K562 (cell line): ENCODE data around the gene KRT39. TPM values are rescaled to one million over a fixed set of nuclear protein-coding genes. Genes with fewer than 3 reads are reported as not detected.

ENCODE experiments used
- ATAC-seq: fragments of 200-7000 bp; cut with Tn5 transposase; 3 replicates; pipeline ENCODE4 v1.9.1; 2020; ENCODE audit warnings: moderate library complexity
- BruUV-seq: library from RNA; stranded (reverse); fragments of 400-500 nt; replicated peaks from 2 replicates; lab custom pipeline; 2021; lab: Mats Ljungman, UMichigan
- CTCF ChIA-PET: fragments of 300-600 bp; formaldehyde crosslinking; extraction: SDS; loops from one replicate; lab custom pipeline; 2021; ENCODE audit warnings: low intra/inter-chr PET ratio; lab: Yijun Ruan, JAX
- POLR2A ChIA-PET: fragments of 300-600, 350-650 bp; sonication (Branson Sonifier 250); formaldehyde crosslinking; extraction: SDS; loops from one replicate; lab custom pipeline; 2021; ENCODE audit warnings: antibody characterized with exemption, inconsistent platforms; lab: Yijun Ruan, JAX
- DNase-seq, 4 experiments: peaks; one replicate each; pipeline versions ENCODE4 v3.0.0 to v3.0.0-alpha.2; 2011 to 2018; ENCODE audit warnings: low spot score in 3 of 4, mixed read lengths in 3 of 4; ENCODE audit errors: extremely low read depth in 1 of 4
- FAIRE-seq: peaks from 2 replicates; lab custom pipeline; 2011; peaks lifted over from hg19 to GRCh38; lab: Jason Lieb, UNC
- H2AFZ ChIP-seq: 2 replicates; pipeline ENCODE4 v1.6.0; 2011; ENCODE audit warnings: low read depth, low read length, control low read depth, inconsistent platforms
- H3K27ac ChIP-seq: fragments of 200-600 bp; 3 replicates; pipeline ENCODE4 v1.8.0; 2011; ENCODE audit warnings: low read depth, mild to moderate bottlenecking, control low read depth, inconsistent platforms, low read length, moderate library complexity, mixed read lengths; ENCODE audit errors: extremely low read depth
- H3K27me3 ChIP-seq, 2 experiments: fragments of 300-600 bp in 1 of 2; 2 replicates in 1 of 2; 3 replicates in 1 of 2; pipeline versions ENCODE4 v1.6.0 to v1.8.0; 2011; ENCODE audit warnings: inconsistent platforms in 2 of 2, low read length in 2 of 2, mild to moderate bottlenecking in 1 of 2, mixed read lengths in 1 of 2, moderate library complexity in 1 of 2; ENCODE audit not compliant: control insufficient read depth in 2 of 2, insufficient read depth in 2 of 2
- H3K36me3 ChIP-seq: fragments of 300-600 bp; 3 replicates; pipeline ENCODE4 v1.8.0; 2011; ENCODE audit warnings: mild to moderate bottlenecking, low read length, inconsistent platforms; ENCODE audit not compliant: control insufficient read depth, insufficient read depth
- H3K4me1 ChIP-seq, 2 experiments: fragments of 200-600 bp in 1 of 2; replicated peaks in 1 of 2; 2 replicates in 1 of 2; 3 replicates in 1 of 2; pipeline versions ENCODE4 v1.5.1 to v1.8.0; 2011; ENCODE audit warnings: inconsistent platforms in 2 of 2, low read length in 2 of 2, mild to moderate bottlenecking in 1 of 2, mixed read lengths in 1 of 2, moderate library complexity in 1 of 2; ENCODE audit not compliant: control insufficient read depth in 2 of 2, insufficient read depth in 2 of 2
- H3K4me2 ChIP-seq: 2 replicates; pipeline ENCODE4 v1.6.1; 2011; ENCODE audit warnings: low read length, control low read depth, inconsistent platforms, mixed read lengths; ENCODE audit not compliant: insufficient read depth
- H3K4me3 ChIP-seq: fragments of 200-600 bp; sonication (generic), shearing (Covaris generic); 2 replicates; pipeline ENCODE4 v1.5.1; 2016; ENCODE audit warnings: control low read depth, inconsistent platforms
- H3K79me2 ChIP-seq: fragments of 200-600 bp; 3 replicates; pipeline ENCODE4 v1.8.0; 2011; ENCODE audit warnings: low read length, inconsistent platforms; ENCODE audit not compliant: control insufficient read depth, insufficient read depth
- H3K9ac ChIP-seq, 2 experiments: 2 replicates each; pipeline versions ENCODE4 v1.6.0 to v1.6.1; 2011; ENCODE audit warnings: low read depth in 2 of 2, low read length in 2 of 2, control low read depth in 1 of 2, inconsistent platforms in 1 of 2, mild to moderate bottlenecking in 1 of 2, mixed read lengths in 1 of 2; ENCODE audit not compliant: insufficient read depth in 1 of 2
- H3K9me1 ChIP-seq: one replicate; pipeline ENCODE4 v1.6.0; 2011; ENCODE audit warnings: inconsistent platforms, mild to moderate bottlenecking, low read length, moderate library complexity; ENCODE audit not compliant: control insufficient read depth, insufficient read depth
- H3K9me3 ChIP-seq: replicated peaks from 2 replicates; pipeline ENCODE4 v1.5.1; 2011; ENCODE audit warnings: low read depth, low read length, inconsistent platforms; ENCODE audit not compliant: control insufficient read depth, insufficient read depth
- H4K20me1 ChIP-seq: replicated peaks from 2 replicates; pipeline ENCODE4 v1.6.1; 2011; ENCODE audit warnings: low read length, inconsistent platforms, mixed read lengths; ENCODE audit not compliant: control insufficient read depth, insufficient read depth
- C11orf30 ChIP-seq: fragments of 450-650 bp; IDR thresholded peaks from 2 replicates; pipeline ENCODE4 v1.6.1; 2016; ENCODE audit warnings: low read depth, mild to moderate bottlenecking
- CAMTA2 ChIP-seq: fragments of 250-450 bp; sonication (Bioruptor Pico); conservative IDR thresholded peaks from 2 replicates; pipeline ENCODE4 v1.5.1; 2022
- COPS2 ChIP-seq: fragments of 450-650 bp; conservative IDR thresholded peaks from 2 replicates; pipeline ENCODE4 v1.6.1; 2016; ENCODE audit warnings: mild to moderate bottlenecking, moderate library complexity
- CTCF ChIP-seq, 3 experiments: IDR thresholded peaks in 2 of 3; conservative IDR thresholded peaks in 1 of 3; 2 replicates each; pipeline ENCODE4 v1.5.1; 2011 to 2012; ENCODE audit warnings: low read length in 3 of 3, mild to moderate bottlenecking in 3 of 3, control low read depth in 2 of 3, improper control_type of control experiment in 1 of 3, inconsistent platforms in 1 of 3, low read depth in 1 of 3, mixed read lengths in 1 of 3, moderate library complexity in 1 of 3; ENCODE audit not compliant: insufficient read depth in 2 of 3
- DIDO1 ChIP-seq: fragments of 450-650 bp; IDR thresholded peaks from 2 replicates; pipeline ENCODE4 v1.6.1; 2016; ENCODE audit warnings: low read depth, missing biosample characterization, missing genetic modification characterization
- RAD21 ChIP-seq, 2 experiments: fragments of 250-450 bp in 1 of 2; fragments of 450-650 bp in 1 of 2; sonication (Bioruptor Pico) in 1 of 2; formaldehyde crosslinking in 1 of 2; IDR thresholded peaks in 1 of 2; conservative IDR thresholded peaks in 1 of 2; 2 replicates each; pipeline versions ENCODE4 v1.4.0 to v1.8.0; 2020 to 2022; ENCODE audit warnings: mild to moderate bottlenecking in 2 of 2, moderate library complexity in 1 of 2
- ZNF316 ChIP-seq: fragments of 450-650 bp; IDR thresholded peaks from 2 replicates; pipeline ENCODE4 v1.6.1; 2016
- ZNF766 ChIP-seq: fragments of 200-800 bp; sonication (Bioruptor generic); conservative IDR thresholded peaks from 2 replicates; pipeline ENCODE4 v1.6.1; 2016; ENCODE audit warnings: missing genetic modification characterization, missing compliant biosample characterization
- ZSCAN29 ChIP-seq: fragments of 450-650 bp; IDR thresholded peaks from 2 replicates; pipeline ENCODE4 v1.6.1; 2017
- WGBS: fragments of 100-300 bp; shearing (Covaris generic); methylation state at CpG from one replicate; pipeline ENCODE4 v1.1.6; 2016; ENCODE audit warnings: low coverage, mixed read lengths; ENCODE audit not compliant: insufficient coverage; ENCODE audit errors: missing lambda C conversion rate; 5-methylcytosine and 5-hydroxymethylcytosine counted together
- in situ Hi-C: fragments of 300-500 bp; cut with MboI; formaldehyde crosslinking; loops from 4 replicates; pipeline ENCODE4 v1.15.0; 2018; ENCODE audit warnings: inconsistent platforms, mixed read lengths
- intact Hi-C: fragments of 100-400 bp; cut with micrococcal nuclease; formaldehyde crosslinking; loops from 2 replicates; pipeline ENCODE4 v1.14.2; 2022
- polyA plus RNA-seq, 8 experiments: library from polyadenylated mRNA; depleted of rRNA in 4 of 8; stranded (reverse) in 5 of 8; unstranded in 3 of 8; fragments of >200 nt; fragmentation: Nextera tagmentation in 2 of 8; fragmentation: Illumina TruSeq in 1 of 8; extraction: Ambion mirVana in 2 of 8; extraction: Trizol in 1 of 8; gene quantifications; 2 replicates each; pipeline versions ENCODE4 v1.2.1 to v1.2.3, GENCODE V29; 2011 to 2014; ENCODE audit warnings: inconsistent platforms in 1 of 8, missing spikeins in 1 of 8
- total RNA-seq, 7 experiments: library from RNA; depleted of rRNA in 6 of 7; stranded (reverse); fragments of >200 nt in 6 of 7; fragmentation: Illumina TruSeq in 2 of 7; extraction: Trizol in 2 of 7; gene quantifications; 2 replicates each; pipeline versions ENCODE4 v1.2.1 to v1.2.3, GENCODE V29; 2011 to 2021; ENCODE audit warnings: low replicate concordance in 1 of 7
- TF ChIP-seq, protein P1 (sequence below): conservative IDR thresholded peaks from 2 replicates; pipeline ENCODE4 v1.6.1; 2011; ENCODE audit warnings: low read depth, mild to moderate bottlenecking, low read length; ENCODE audit not compliant: control insufficient read depth

KRT39 gene
- total and polyA plus RNA-seq, 9 of the 15 experiments (the other 6 are each of a cell fraction or from before 2014, with no cell fraction given): not detected

DNA sequence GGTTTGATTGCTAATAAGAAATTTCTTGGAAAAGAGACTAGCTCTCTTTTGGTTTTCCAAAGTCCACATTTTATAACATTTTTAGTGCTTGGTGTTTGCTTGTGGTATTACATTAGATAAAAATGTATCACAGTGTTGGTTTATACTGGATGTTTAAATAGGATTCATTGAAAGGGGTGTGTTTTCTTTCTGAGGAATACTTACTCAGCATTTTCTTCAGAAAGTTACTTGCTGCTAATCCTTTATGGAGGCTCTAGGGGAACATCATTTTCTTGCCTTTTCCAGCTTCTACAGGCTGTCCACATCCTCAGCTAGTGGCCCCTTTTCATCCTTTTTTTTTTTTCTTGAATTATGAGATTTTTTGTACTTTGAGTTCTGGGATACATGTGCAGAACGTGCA is 834 bp upstream of the KRT39 start:
- Histone ChIP-seq H3K9ac (no peak overlapping the region), H3K9me3 (no peaks in the 10 kb centered on the region), H3K4me1 (no peaks in the 10 kb centered on the region), H3K4me2 (no peak overlapping the region), H3K27ac (no peak overlapping the region), H4K20me1 (no peaks in the 10 kb centered on the region), H3K4me3 (no peak overlapping the region), H2AFZ (no peak overlapping the region), H3K36me3 (no peaks in the 10 kb centered on the region), H3K79me2 (no peaks in the 10 kb centered on the region), H3K9me1 (no peaks in the 10 kb centered on the region), H3K27me3 (no peaks in the 10 kb centered on the region)
- WGBS: no CpG with 5 or more reads among the region's 1 CpG
- no TSS peak for BruUV-seq
- FAIRE-seq (no peak), ATAC-seq (no peak), DNase-seq (no peak)
- in situ Hi-C loops (no loop called here), intact Hi-C loops (no loop called here)
- TF ChIP-seq ZNF316 (peak; percentile 45), C11orf30 (peak; percentile 27; the same call in 1 of the 2 replicates)
- TF ChIP-seq, protein P1, sequence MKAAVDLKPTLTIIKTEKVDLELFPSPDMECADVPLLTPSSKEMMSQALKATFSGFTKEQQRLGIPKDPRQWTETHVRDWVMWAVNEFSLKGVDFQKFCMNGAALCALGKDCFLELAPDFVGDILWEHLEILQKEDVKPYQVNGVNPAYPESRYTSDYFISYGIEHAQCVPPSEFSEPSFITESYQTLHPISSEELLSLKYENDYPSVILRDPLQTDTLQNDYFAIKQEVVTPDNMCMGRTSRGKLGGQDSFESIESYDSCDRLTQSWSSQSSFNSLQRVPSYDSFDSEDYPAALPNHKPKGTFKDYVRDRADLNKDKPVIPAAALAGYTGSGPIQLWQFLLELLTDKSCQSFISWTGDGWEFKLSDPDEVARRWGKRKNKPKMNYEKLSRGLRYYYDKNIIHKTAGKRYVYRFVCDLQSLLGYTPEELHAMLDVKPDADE: no peak
- CTCF ChIA-PET: no interaction called here
- POLR2A ChIA-PET: no interaction called here

GRCh38 chr17:40963838-40964237 is 2.9 kb downstream of the KRT39 start:
- POLR2A ChIA-PET: interaction anchor here (1.0 kb wide), 1 partner anchor 9 kb away, joined by 4 read pairs; no protein-coding TSS in a partner anchor
- peaks cover 0 to 6% of the 10 kb centered on the region in 2 experiments; a peak in 3 of 5 replicates for H3K27me3 ChIP-seq
- CTCF ChIA-PET: no interaction called here
- TF ChIP-seq RAD21 (CRISPR knock-in tag; conservative IDR thresholded peaks at IDR 0.05 in 1 of 2, IDR thresholded peaks at IDR 0.05 in 1 of 2) (peak in 1 of 2 experiments; percentile 19; a peak in 1 of 4 replicates), ZSCAN29 (no peak), CTCF (IDR thresholded peaks at IDR 0.05 in 2 of 3, conservative IDR thresholded peaks at IDR 0.05 in 1 of 3; ENCODE audit: insufficient read depth in 2 of 3, low read depth in 1 of 3, low read length in 3 of 3) (peak in 2 of 3 experiments; percentile 60 to 65; a peak in 4 of 6 replicates), COPS2 (no peak), CAMTA2 (CRISPR knock-in tag) (no peak), ZNF766 (CRISPR knock-in tag) (no peak), DIDO1 (tag) (no peak)
- TF ChIP-seq, all 486 proteins: peak for 2
- BruUV-seq: no TSS peak
- peak overlapping the region; percentile 34; the same call in 1 of the 2 replicates for H2AFZ ChIP-seq
- peak; percentile 27 to 42 (median 40) for DNase-seq
- no peak overlapping the region for H3K4me3 ChIP-seq
- no peaks in the 10 kb centered on the region for H3K4me1 ChIP-seq
- intact Hi-C loops (no loop called here), in situ Hi-C loops (no loop called here)
- H3K4me2 ChIP-seq: peak overlapping the region; percentile 6; the same call in 1 of the 2 replicates
- 0% methylated on average over 1 of the region's 1 CpG for WGBS
- no peak overlapping the region for H3K27ac ChIP-seq
- H3K36me3 ChIP-seq: no peaks in the 10 kb centered on the region
- FAIRE-seq: peak; percentile 82
- no peaks in the 10 kb centered on the region for H3K79me2 ChIP-seq
- ATAC-seq: peak; percentile 68; the same call in 2 of the 3 replicates
- no peaks in the 10 kb centered on the region for H4K20me1 ChIP-seq
- H3K9me1 ChIP-seq: no peaks in the 10 kb centered on the region
- no peak overlapping the region for H3K9ac ChIP-seq
- no peaks in the 10 kb centered on the region for H3K9me3 ChIP-seq
